OCI-LY7 (cell line): ENCODE data around the gene QSER1.

Experiments used
- CTCF ChIP-seq: fragments of 200-600 bp; sonication (generic); conservative IDR thresholded peaks from 2 replicates; pipeline ENCODE4 v1.5.1; 2014; ENCODE audit warnings: mild to moderate bottlenecking, antibody characterized with exemption, low read length, moderate library complexity, mixed read lengths
- EZH2phosphoT487 ChIP-seq: fragments of 200-600 bp; sonication (generic); IDR thresholded peaks from 2 replicates; pipeline ENCODE4 v1.6.1; 2018; ENCODE audit warnings: low read depth, borderline replicate concordance, mild to moderate bottlenecking, mixed run types, antibody characterized with exemption, low read length, moderate library complexity, mixed read lengths

- TF ChIP-seq CTCF (no peak), EZH2phosphoT487 (no peak)
Measured at GRCh38 chr11:33000181-33000580, 107.6 kb downstream of the QSER1 start.
